HG03558 (cell line): ENCODE data around the gene CD226.
"Not testable (repeated sequence)": the region's sequence is repeated elsewhere in the genome, so short reads cannot be mapped to it uniquely, and the experiment has no call there.

Source experiments
- ATAC-seq: cut with Tn5 transposase; IDR thresholded peaks from one replicate; pipeline ENCODE4 v1.9.1; 2021; ENCODE audit warnings: moderate number of reproducible peaks; ENCODE audit not compliant: unreplicated experiment; ENCODE audit errors: extremely low read depth

Gene CD226

GRCh38 chr18:69957747-69958146 is 10.1 kb upstream of the CD226 start:
- no peak for ATAC-seq

- no peak for ATAC-seq
Observed at GRCh38 chr18:69956665-69957620, 9.3 kb upstream of the CD226 start.

DNA sequence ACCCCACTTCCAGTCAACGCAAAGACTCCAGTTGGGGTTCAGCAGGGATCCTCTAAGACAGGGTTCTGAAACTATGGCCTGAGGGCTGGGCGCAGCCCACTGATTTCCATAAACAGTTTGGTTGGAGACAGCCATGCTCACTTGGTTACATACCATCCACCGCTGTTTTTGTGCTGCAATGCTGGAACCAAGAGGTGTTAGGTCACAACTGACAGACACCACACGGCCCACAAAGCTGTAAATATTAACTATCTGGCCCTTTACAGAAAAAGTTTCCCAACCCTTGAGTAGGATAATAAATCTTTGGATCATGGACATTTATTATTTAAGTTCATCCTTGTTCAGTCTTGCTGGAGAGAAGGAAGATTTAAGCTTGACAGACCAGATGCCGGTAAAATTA is 8.4 kb upstream of the CD226 start:
- no peak for ATAC-seq

DNA sequence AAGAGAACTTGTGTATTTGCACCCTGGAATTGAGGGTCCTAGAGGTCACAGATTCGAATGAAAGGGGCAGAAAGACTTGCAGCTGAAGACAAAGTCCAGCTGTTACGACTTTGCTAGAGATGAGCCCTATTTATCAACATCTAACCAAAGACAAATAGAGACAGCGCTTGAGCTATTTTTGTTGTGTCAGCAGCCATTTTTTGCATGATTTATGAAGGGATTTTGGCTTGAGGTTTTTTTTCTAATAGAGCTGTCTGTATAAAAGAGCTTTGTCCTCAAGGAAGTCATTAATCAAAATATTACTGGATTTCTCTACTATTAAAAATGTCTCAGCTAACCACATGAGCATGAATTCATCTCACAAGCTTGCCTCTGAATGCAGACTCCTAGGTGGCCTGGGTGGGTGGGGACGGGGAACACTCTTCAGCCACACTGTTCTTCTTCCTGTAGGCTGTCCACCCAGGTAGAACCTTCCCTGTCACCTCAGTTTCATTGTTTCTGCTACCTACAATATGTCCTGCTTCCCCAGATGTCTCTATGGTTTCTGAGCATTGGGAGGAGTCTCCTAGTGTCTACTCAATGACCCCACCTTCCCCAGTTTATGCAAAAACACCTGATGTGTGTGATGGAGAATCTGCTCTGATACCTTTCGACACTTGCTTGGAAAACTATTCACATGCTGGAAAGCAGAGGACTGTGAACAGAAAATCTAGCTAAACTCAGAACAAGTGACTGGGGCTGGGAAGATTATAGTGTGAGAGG is 7.2 kb upstream of the CD226 start:
- no peak for ATAC-seq

- no peak for ATAC-seq
Observed at GRCh38 chr18:69953191-69953590, 5.5 kb upstream of the CD226 start.

DNA sequence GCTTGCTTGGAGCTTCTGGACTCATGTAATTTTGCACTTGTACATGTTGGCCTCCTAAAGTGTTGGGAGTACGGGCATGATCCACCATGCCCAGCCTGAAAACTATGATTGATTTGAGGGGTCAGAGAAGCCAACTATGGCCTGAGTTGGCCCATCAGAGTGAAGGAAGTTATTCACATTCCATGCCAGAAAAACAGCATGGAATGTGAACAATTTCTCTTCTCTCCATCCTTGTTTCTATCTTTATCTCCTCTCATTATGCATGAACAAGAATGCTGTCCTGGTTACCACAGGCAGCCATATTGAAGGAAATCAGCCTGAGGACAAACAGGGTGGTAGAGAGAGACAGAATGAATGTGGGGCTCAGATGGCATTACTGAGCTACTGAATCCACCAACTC is 3.5 kb upstream of the CD226 start:
- ATAC-seq: no peak

DNA sequence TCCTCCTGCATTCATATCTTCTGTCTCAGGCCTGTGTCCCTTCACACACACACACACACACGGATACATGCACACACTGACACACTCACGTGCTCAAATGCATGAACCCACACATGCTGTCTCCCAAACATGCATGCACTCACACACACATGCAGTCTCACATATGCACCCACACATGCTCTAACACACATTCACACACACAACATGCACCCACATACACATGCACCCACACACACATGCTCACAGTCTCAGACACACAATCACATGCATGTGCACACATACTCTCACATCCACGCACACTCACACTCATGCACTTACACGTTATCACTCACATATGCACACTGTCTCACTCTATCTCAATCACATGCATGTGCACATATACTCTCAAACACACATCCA is 1.9 kb upstream of the CD226 start:
- ATAC-seq: no peak

DNA sequence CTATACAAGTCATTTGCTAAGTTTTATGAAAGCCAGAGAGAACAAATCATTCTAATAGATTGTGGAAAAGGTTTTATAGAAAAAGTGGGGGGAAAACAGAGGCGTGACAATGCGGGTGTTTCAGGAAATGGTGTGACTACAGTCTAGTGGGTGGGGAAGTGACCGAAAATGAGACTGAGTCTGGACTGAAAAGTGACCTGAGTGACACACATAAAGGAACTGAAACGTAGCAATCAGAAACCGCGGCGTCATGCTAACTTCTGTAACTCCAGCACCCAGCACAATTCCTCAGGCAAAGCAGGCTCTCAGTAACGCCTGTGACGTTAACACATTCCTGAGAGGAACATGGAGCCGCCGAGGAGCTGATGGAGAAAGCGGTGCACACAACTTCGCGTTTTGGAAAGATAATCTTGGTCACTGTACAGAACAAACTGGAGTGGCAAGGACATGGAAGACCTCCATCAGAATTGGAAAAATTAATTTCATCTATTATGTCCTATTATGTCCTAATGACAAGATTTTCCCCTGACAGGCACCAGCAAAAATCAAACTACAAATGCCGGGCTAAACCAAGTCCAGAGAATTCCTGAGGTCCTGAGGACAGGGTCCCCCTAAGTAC is 1.4 kb upstream of the CD226 start:
- peak; percentile 89 for ATAC-seq

DNA sequence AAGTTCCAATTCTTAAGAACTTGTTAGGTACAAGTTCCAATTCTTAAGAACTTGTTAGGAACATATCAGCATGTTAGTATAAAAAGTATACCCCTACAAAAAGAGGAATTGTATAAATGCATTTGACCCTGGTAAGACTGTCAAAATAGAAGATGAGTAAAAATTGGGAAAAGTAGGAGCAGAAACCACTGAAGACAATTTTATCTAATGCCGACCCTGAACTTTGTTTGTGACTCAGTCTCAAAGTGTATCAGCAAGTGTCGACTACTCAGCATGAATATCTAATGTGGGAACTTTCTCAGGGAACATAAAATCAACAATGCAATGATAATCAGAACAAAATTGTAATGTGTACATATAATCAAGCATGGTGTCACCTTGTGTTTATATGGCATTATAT is 583 bp upstream of the CD226 start:
- no peak for ATAC-seq

GRCh38 chr18:69946608-69947155 is 991 bp downstream of the CD226 start:
- ATAC-seq: no peak

DNA sequence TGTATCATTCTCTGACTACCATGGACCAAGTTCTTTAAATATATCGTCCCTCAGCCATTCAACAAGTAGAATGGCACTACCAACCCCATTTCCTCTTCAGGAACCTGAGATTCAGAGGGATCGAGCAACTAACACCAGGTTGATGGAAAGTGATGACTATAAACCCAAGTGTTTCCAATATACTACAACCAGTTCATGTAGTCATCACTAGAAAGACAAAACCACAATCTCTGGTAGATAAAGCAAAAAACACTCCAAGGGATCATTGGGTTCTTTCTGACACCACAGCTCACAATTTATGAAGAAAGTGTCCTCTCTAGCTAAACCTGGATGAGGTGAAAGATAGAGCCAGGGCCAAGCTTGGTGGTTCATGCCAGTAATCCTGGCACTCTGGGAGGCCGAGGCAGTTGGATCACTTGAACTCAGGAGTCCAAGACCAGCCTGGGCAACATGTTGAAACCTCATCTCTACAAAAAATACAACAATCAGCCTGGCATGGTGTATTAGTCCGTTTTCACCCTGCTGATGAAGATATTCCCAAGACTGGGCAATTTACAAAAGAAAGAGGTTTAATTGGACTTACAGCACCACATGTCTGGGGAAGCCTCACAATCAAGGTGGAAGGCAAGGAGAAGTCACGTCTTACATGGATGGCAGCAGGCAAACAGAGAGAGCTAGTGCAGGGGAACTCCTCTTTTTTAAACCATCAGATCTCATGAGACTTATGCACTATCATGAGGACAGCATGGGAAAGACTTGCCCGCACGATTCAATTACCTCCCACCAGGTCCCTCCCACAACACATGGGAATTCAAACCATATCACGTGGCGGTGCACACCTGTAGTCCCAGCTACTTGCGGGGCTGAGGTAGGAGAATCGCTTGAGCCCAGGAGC is 2.2 kb downstream of the CD226 start:
- no peak for ATAC-seq

DNA sequence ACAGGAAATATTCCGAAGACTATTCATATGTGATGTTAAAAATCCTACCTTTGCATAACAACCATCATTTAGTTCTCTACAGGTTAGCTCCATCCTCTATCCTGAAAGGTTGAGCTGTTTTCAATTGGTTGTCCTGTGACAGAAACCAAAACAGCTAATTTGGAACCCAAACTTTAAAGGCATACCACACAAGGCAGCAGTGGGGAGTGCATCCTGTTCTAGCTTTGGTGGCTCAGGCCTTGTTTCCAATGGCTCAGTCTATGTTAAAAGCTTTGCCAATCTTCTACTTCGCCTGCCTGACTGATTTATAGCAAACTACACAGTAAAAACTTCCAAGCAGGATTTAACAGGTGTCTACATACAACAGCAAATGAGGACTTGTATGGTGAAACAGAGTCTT is 3.2 kb downstream of the CD226 start:
- ATAC-seq: no peak

DNA sequence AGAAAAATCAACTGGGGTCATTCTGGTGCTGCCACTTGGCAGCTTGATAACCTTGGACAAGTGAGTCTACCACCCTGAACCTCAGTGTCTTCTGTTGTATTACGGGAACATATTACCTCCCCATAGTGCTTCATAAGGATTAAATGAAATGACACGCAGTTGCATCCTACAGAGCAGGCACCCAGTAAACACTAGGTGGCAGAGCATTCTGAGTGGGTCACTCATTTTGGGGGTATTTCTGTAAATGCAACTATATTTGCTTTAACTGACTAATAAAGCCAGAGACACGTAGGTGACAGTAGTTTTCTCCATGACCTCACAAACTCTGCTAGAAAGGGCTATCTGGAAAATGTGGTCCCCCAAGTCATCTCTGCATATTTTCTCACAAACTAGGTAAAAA is 4.7 kb downstream of the CD226 start:
- no peak for ATAC-seq

DNA sequence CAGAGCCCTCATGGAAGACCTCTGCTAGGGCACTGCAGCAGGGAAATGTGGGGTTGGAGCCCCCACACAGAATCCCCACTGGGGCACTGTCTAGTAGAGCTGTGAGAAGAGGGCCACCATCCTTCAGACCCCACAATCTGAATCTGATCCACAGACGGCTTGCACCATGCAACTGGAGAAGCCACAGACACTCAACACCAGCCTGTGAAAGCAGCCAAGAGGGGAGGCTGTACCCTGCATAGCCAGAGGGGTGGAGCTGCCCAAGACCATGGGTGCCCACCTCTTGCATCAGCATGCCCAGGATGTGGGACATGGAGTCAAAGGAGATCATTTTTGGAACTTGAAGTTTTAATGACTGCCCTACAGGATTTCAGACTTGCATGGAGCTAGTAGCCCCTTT is 6.5 kb downstream of the CD226 start:
- no peak for ATAC-seq

DNA sequence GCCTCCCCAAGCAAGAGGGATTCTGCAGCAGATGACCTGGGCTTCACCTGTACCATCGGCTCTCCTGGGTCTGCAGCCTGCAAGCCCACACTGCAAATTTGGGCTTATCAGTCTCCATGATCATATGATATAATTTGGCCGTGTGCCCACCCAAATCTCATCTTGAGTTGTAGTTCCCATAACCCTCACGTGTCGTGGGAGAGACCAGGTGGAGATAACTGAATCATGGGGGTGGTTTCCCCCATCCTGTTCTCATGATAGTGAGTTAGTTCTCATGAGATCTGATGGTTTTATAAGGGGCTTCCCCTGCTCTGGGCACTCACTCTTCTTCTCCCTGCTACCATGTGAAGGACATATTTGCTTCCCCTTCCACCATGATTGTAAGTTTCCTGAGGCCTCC is 7.9 kb downstream of the CD226 start:
- not testable (repeated sequence) for ATAC-seq

DNA sequence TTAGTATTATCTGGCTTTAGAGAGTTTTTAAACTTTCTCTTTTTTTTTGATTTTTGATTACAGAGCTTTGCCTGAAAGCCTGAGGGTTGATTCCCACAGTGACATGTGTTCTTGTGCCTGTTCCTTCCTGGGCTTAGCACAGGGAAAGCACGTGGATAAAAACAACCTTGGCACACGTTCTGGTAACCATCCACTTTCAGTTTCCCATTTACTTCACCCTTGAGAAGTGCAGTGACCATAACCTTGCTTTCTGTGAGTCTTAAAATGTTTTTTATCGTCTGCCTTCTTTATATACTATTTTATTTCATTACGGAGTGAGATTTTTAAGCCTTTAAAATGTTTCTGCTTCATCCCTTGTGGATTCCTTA is 11.5 kb downstream of the CD226 start:
- ATAC-seq: no peak

DNA sequence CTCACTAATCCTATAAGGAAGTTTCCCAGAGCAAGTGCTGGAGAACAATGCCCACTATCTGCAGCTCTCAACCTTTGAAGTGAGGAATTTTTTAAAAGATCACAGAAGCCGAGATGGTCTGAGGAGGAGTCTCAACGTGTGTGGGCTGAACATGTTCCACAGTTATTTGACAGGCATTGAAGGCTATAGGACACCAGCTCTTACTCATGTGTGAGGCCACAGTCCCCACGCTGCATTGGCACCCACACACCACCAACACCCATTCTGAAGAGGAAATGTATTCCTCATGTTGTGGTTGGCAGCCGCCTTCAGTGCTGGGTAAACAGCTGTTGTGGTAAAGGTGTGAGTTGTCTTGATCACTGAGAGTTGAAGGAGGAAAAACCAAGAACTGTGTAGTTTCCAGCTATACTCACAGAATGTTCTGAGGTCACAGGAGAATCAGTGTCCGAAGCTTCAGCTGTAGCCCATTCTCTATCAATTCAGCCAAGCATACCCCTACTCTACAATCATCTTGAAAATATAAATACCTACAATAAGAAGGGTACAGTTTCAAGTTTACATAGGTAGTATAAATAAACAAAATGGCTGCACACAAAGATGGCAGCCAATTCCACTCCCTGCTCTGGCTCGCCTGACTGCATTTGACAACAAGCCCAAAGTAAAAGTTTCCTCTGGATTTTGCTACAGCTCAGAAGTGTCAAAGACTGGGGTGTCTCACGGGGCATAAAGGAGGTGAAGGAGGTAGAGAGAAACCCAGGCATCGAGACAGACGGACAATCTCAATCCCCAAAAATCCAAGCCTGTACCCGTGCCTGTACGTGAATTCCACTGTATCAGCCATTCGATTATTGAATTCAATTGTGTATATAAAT is 12.1 kb downstream of the CD226 start:
- ATAC-seq: peak; percentile 89

DNA sequence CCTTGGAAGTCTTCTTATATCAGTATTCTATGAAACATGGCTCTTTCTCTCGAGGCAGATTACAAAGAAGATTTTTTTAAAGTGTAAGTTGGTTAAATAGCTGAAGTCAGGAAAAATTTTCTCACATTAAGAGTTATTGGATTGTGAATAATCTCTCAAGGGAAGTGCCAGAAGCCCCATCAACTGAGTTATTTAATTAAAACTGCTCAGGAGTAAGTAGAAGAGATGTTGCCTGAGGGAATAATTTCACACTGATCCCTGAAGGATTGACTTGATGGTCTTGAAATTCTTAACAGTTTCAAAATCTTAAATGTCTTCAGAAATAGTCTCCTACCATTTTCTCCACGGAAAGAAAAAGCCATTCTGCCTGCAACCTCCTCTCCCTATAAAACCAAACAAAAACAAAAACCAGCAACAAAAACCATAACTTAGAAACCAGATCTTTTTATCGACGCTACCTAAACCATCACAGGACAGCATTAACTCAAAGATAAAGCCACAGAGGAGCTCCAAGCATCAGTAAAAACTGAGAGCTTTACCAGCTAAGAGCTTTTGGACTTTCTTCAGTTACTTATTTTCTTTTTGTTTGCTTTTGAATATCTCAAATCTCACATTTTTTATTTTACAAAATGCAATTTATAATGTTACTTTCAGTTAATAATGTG is 12.9 kb downstream of the CD226 start:
- no peak for ATAC-seq
